H7 (cell line): ENCODE data around the gene PMCH. TPM values are rescaled to one million over a fixed set of nuclear protein-coding genes. Genes with fewer than 3 reads are reported as not detected.
"Not testable (repeated sequence)": the region's sequence is repeated elsewhere in the genome, so short reads cannot be mapped to it uniquely, and the experiment has no call there.

Experiments used
- DNase-seq: peaks from one replicate; pipeline ENCODE4 v3.0.0; 2012
- H3K27me3 ChIP-seq: 2 replicates; pipeline ENCODE4 v1.6.0; 2011; ENCODE audit warnings: mild to moderate bottlenecking, low read length; ENCODE audit not compliant: control insufficient read depth, insufficient read depth
- H3K36me3 ChIP-seq: replicated peaks from 2 replicates; pipeline ENCODE4 v1.5.1; 2011; ENCODE audit warnings: low read length; ENCODE audit not compliant: control insufficient read depth, insufficient read depth
- H3K4me3 ChIP-seq: 2 replicates; pipeline ENCODE4 v1.5.1; 2011; ENCODE audit warnings: low read depth, mild to moderate bottlenecking, control low read depth, low read length, moderate library complexity; ENCODE audit not compliant: insufficient read depth
- total RNA-seq: library from RNA; depleted of rRNA; stranded (reverse); fragments of >200 nt; shearing (Covaris generic); gene quantifications from 2 replicates; pipeline ENCODE4 v1.2.3, GENCODE V29; 2014; rRNA removed

The PMCH gene
- total RNA-seq, 1 experiment from 2014 or later, result not detected

DNA sequence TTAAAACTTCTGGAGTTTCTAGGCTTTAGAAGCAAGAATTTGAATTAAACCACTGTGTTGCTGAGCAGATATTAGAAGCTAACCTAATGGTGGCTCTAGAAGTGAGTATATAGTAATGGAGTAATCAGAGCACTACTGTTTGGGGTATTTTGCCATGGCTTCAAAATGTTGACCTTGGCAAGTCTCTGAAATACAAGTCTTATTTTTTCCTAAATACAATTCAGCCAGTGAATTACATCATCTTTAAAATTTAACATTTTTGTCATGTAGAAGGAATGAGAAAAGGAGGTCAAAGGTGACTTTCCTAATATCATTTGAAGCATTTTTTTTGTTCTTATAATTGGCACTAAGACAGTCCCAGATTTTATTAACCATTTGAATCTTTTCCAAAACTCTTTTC lies 25.2 kb downstream of the PMCH start:
- no peak overlapping the region for H3K4me3 ChIP-seq
- no peaks in the 10 kb centered on the region; the same call in 1 of the 2 replicates for H3K36me3 ChIP-seq
- DNase-seq, result no peak
- H3K27me3 ChIP-seq, result no peaks in the 10 kb centered on the region

DNA sequence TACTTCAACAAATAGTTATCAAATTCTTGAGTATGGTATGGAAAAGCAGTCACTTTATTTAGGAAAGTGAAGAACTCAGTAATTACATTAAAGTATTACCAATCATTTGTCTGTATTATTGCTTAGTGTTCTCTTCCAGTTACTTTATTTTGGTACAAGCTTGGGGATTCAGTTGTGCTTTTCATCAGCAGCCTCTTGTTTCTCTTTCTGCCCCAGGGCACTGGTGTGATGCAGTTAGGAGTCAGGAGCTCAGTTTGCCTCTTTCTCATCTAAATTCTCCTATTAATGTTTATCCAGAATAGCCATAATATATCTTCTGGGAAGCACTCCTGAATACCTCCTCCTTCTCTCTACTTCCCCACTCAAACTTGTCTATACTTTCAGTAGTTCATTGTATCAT lies 25.7 kb downstream of the PMCH start:
- no peak overlapping the region for H3K4me3 ChIP-seq
- no peaks in the 10 kb centered on the region; the same call in 1 of the 2 replicates for H3K36me3 ChIP-seq
- DNase-seq, result no peak
- H3K27me3 ChIP-seq, result no peaks in the 10 kb centered on the region

DNA sequence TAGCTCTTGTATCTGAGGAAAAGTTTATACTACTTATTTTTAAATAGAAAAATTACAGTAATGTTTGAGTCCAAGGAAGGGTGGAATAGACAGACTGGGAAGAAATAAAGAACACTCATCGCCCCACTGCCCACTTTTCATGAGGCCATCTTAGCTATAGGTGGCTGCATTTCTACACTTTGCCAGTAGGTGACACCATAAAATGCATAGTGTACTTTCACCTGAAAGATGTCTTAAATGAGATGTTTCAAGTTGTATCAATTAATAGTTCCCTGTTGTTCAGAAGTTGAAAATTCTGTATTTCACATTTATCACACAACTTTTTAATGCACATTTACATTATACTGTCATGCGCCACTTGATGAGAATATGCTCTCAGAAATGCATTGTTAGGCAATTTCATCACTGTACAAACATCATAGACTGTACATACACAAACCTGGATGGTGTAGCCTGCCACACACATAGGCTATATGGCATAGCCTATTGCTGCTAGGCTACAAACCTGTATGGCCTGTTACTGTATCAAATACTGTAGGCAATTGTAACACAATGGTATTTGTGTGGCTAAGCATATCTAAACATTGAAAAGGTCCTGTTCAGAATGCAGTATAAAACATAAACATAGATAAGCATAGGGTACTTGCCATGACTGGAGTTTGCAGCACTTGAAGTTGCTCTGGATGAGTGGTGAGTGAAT lies 27.6 kb downstream of the PMCH start:
- Histone ChIP-seq H3K27me3 (no peaks in the 10 kb centered on the region), H3K4me3 (no peak overlapping the region), H3K36me3 (no peaks in the 10 kb centered on the region; the same call in 1 of the 2 replicates)
- peak; percentile 23 for DNase-seq

DNA sequence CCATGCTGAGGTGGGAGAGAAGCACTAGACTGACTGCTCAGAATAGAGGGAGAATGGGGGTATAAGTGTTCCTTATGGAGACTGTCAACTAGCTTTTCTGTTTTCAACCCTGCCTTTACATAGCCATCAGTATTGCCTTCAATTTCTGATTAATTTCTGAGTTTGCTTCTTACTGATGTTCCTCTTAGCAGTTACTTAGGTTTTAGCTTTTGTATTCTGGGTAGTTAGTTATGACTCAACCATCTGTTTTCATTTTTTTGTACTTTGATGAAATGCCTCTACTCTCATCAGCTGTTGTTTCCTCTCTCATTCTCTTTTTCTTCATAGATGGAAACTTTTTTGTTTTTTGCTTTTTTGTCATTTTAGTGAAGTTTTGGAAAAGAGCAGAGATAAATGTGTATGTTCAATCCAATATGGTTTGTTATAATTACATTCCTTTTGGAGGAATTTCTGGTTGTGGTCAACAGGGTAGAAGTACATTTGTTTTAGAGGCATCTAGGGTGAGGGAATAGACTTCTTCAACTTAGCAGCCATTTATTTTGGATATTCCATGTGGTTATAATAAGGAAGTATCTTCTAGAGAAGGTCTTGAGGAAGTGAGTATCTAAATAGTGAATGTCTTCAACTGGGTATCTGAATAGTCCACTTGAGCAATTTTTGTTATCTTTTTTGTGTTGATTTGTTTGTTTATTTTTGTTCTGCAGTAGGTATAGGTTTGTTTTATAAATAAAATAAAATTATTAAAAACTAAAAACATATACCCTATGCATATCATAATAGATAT lies 29.6 kb downstream of the PMCH start:
- no peak overlapping the region for H3K4me3 ChIP-seq
- no peaks in the 10 kb centered on the region for H3K27me3 ChIP-seq
- H3K36me3 ChIP-seq, result no peaks in the 10 kb centered on the region; the same call in 1 of the 2 replicates
- no peak for DNase-seq

DNA sequence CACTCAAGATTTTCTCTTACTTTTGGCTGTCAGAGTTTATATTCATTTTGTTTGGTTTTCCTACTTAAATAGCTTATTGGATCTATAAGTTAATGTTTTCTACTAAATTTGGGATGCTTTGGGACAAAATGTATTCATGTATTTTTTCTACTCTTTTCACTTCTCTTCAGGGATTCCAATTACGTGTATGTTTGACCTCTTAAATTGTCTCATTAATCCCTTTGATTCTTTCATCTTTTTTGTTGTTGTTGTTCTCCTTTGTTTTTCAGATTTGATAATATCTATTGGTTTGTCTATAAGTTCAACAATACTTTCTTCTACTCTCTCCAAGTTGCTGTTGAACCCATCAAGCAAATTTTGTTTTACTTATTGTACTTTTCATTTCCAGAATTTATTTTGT lies 34.2 kb downstream of the PMCH start:
- DNase-seq, result no peak
- H3K4me3 ChIP-seq, result no peak overlapping the region
- no peaks in the 10 kb centered on the region for H3K36me3 ChIP-seq
- no peaks in the 10 kb centered on the region for H3K27me3 ChIP-seq

DNA sequence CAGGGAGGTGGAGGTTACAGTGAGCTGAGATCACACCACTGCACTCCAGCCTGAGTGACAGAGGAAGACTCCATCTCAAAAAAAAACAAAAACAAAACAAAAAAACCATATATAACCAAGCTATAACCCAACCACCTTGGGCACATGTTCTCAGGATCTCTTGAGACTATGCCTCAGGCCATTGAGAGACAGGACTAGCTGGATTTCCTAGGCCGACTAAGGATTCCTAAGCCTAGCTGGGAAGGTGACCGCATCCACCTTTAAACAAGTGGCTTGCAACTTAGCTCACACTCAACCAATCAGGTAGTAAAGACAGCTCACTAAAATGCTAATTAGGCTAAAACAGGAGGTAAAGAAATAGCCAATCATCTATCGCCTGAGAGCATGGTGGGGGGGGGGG lies 42.4 kb downstream of the PMCH start:
- not testable (repeated sequence) for H3K36me3 ChIP-seq, DNase-seq, H3K4me3 ChIP-seq, H3K27me3 ChIP-seq

DNA sequence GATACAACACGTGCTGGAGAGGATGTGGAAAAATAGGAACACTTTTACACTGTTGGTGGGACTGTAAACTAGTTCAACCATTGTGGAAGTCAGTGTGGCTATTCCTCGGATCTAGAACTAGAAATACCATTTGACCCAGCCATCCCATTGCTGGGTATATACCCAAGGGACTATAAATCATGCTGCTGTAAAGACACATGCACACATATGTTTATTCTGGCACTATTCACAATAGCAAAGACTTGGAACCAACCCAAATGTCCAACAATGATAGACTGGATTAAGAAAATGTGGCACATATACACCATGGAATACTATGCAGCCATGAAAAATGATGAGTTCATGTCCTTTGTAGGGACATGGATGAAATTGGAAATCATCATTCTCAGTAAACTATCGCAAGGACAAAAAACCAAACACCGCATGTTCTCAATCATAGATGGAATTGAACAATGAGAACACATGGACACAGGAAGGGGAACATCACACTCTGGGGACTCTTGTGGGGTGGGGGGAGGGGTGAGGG lies 50.5 kb downstream of the PMCH start:
- not testable (repeated sequence) for H3K27me3 ChIP-seq, H3K36me3 ChIP-seq, DNase-seq, H3K4me3 ChIP-seq

Other genes with a start within 250 kb of the PMCH start
- 9.8 and 13.6 TPM in 2 replicates for gene WASHC3, start 135.8 kb downstream of the PMCH start, total RNA-seq
- 73.8 and 88.5 TPM in 2 replicates for gene NUP37, start 77.7 kb downstream of the PMCH start, total RNA-seq
- gene PARPBP, start 77.7 kb downstream of the PMCH start, total RNA-seq, result 30.9 and 33.5 TPM in 2 replicates